Measurements from ENCODE around the gene GSTA3.
"Not testable (repeated sequence)": the region's sequence is repeated elsewhere in the genome, so short reads cannot be mapped to it uniquely, and the experiment has no call there.

GSTA3 gene

DNA sequence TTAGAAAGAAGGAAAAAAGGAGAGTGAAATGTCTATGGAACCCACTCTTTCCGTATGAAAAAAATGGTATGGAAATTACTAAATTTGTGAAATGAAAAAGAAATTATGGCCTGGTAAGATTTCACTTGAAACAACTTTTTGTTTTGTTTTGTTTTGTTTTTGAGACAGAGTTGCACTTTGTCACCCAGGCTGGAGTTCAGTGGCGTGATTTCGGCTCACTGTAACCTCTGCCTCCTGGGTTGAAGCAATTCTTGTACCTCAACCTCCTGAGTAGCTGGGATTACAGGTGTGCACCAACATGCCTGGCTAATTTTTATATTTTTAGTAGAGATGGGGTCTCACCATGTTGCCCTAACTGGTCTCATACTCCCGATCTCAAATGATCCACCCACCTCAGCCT is 51.1 kb downstream of the GSTA3 start:
- TF ChIP-seq, protein P1, sequence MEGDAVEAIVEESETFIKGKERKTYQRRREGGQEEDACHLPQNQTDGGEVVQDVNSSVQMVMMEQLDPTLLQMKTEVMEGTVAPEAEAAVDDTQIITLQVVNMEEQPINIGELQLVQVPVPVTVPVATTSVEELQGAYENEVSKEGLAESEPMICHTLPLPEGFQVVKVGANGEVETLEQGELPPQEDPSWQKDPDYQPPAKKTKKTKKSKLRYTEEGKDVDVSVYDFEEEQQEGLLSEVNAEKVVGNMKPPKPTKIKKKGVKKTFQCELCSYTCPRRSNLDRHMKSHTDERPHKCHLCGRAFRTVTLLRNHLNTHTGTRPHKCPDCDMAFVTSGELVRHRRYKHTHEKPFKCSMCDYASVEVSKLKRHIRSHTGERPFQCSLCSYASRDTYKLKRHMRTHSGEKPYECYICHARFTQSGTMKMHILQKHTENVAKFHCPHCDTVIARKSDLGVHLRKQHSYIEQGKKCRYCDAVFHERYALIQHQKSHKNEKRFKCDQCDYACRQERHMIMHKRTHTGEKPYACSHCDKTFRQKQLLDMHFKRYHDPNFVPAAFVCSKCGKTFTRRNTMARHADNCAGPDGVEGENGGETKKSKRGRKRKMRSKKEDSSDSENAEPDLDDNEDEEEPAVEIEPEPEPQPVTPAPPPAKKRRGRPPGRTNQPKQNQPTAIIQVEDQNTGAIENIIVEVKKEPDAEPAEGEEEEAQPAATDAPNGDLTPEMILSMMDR (IDR thresholded peaks at IDR 0.05; ENCODE audit: low read depth, low read length, missing control alignments) = no peak
- H3K4me3 ChIP-seq (ENCODE audit: low read depth, low read length) = no peak overlapping the region
- no peak for DNase-seq (ENCODE audit: low read depth)

DNA sequence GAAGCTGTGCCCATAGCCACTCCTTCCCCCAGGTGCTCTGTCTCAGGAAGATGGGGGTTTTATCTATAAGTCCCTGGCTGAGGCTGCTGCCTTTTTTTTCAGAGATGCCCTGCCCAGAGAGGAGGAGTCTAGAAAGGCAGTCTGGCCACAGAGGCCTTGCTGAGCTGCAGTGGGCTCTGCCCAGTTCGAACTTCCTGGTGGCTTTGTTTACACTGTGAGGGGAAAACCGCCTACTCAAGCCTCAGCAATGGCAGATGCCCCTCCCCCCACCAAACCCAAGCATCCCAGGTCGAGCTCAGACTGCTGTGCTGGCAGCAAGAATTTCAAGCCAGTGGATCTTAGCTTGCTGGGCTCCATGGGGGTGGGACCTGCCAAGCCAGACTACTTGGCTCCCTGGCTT is 53.4 kb downstream of the GSTA3 start:
- DNase-seq (ENCODE audit: low read depth); H3K4me3 ChIP-seq (ENCODE audit: low read depth, low read length): not testable (repeated sequence)

DNA sequence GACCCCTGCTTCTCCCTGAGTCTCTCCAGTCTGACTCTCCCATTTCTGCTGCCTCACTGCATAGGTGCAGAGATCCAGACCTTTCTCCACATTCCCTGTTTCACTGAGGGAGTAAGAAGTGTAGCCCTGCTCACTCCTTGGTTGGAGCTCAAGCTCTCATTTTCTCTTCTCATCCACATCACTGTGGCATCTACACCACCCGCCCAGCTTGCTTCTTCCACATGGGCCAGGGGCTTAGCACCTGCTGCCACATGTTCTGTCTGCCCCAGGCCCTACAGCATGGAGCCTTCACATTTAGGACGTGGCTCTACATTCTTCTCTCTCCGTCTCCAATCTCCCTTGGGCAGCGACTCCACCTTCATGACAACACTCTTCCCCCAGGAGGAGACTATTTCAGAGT is 60.4 kb downstream of the GSTA3 start:
- no peak for DNase-seq (ENCODE audit: low read depth)
- TF ChIP-seq, protein P1 (IDR thresholded peaks at IDR 0.05; ENCODE audit: low read depth, low read length, missing control alignments) = no peak
- H3K4me3 ChIP-seq (ENCODE audit: low read depth, low read length) = no peak overlapping the region

Measured in GM12864 (cell line).